ENCODE results near the gene GPC6.

GRCh38 chr13:93834051-93834450, 607.4 kb downstream of the GPC6 start:
- TF ChIP-seq CTCF (IDR thresholded peaks at IDR 0.05) (no peak), POLR2A (IDR thresholded peaks at IDR 0.05) (no peak)
